GM12874 (cell line): Measurements from ENCODE around the gene CLDN19.

Experiments
- CTCF ChIP-seq: IDR thresholded peaks from 2 replicates; pipeline ENCODE4 v1.5.1; 2011; ENCODE audit warnings: low read depth, mild to moderate bottlenecking, control low read depth, low read length, moderate library complexity; ENCODE audit not compliant: insufficient read depth

Gene CLDN19

GRCh38 chr1:42700006-42700405 lies 40.0 kb downstream of the CLDN19 start:
- no peak for TF ChIP-seq CTCF

- TF ChIP-seq CTCF, result no peak
Observed at GRCh38 chr1:42698081-42698813, 41.8 kb downstream of the CLDN19 start.

GRCh38 chr1:42692911-42693310 lies 47.1 kb downstream of the CLDN19 start:
- no peak for TF ChIP-seq CTCF

GRCh38 chr1:42692461-42692860 lies 47.6 kb downstream of the CLDN19 start:
- no peak for TF ChIP-seq CTCF

- TF ChIP-seq CTCF, result no peak
Observed at GRCh38 chr1:42691157-42691498, 48.9 kb downstream of the CLDN19 start.

- no peak for TF ChIP-seq CTCF
Observed at GRCh38 chr1:42690477-42691156, 49.4 kb downstream of the CLDN19 start.

GRCh38 chr1:42689912-42690311 lies 50.1 kb downstream of the CLDN19 start:
- no peak for TF ChIP-seq CTCF
